Left ventricle myocardium superior (tissue), 1 donor: Measurements from ENCODE around the gene FAM76B. TPM values are rescaled to one million over a fixed set of nuclear protein-coding genes. Genes with fewer than 3 reads are reported as not detected.

Experiments used
- ATAC-seq: fragments of 200-7000 bp; cut with Tn5 transposase; one replicate; pipeline ENCODE4 v1.9.1; 2020; ENCODE audit warnings: mild to moderate bottlenecking, moderate library complexity
- DNase-seq: peaks from one replicate; pipeline ENCODE4 v3.0.0-alpha.2; 2020
- intact Hi-C: fragments of 100-400 bp; cut with micrococcal nuclease; formaldehyde crosslinking; loops from one replicate; pipeline ENCODE4 v1.11.0; 2022
- total RNA-seq: library from RNA; stranded (reverse); fragmentation: NEBNext Ultra II Directional; extraction: Animal tissue kit (Norgen Biotek cat#: 25700); gene quantifications from one replicate; pipeline ENCODE4 v1.2.1, GENCODE V29; 2021
- donor health status: DM: no; HTN: yes; CAD: no; lungs with severe emphysema.

Gene FAM76B
- total RNA-seq, 1 donor from 2014 or later = 7.1 TPM

- intact Hi-C loops = no loop called here
- ATAC-seq = no peak
These were observed 4.5 kb upstream of the FAM76B start for GRCh38 chr11:95794086-95794485.

GRCh38 chr11:95793116-95793515 lies 3.5 kb upstream of the FAM76B start:
- ATAC-seq = no peak
- intact Hi-C loops = no loop called here
- no peak for DNase-seq

More at GRCh38 chr11:95794086-95794485, 4.5 kb upstream of the FAM76B start:
- no peak for DNase-seq

GRCh38 chr11:95792700-95793099 lies 3.1 kb upstream of the FAM76B start:
- no peak for DNase-seq
- no peak for ATAC-seq
- intact Hi-C loops = no loop called here

GRCh38 chr11:95792200-95792599 lies 2.6 kb upstream of the FAM76B start:
- DNase-seq (no peak), ATAC-seq (no peak)
- intact Hi-C loops = no loop called here

GRCh38 chr11:95791709-95792033 lies 2.1 kb upstream of the FAM76B start:
- intact Hi-C loops = no loop called here

GRCh38 chr11:95790933-95791708 lies 1.5 kb upstream of the FAM76B start:
- intact Hi-C loops = no loop called here
- peak; percentile 3 for ATAC-seq
- DNase-seq = peak; percentile 59

More at GRCh38 chr11:95791709-95792033, 2.1 kb upstream of the FAM76B start:
- DNase-seq = no peak
- no peak for ATAC-seq

- intact Hi-C loops = no loop called here
- ATAC-seq (peak; percentile 91), DNase-seq (peak; percentile 91)
These were observed 746 bp upstream of the FAM76B start, which contains the start of gene CEP57 for GRCh38 chr11:95790123-95790932. CEP57 (plus strand) TSS chr11:95790498; CDS start chr11:95790699, 201 bp downstream.

GRCh38 chr11:95788921-95789505 lies 569 bp downstream of the FAM76B start:
- ATAC-seq (no peak), DNase-seq (peak; percentile 19)
- intact Hi-C loops = no loop called here

- ATAC-seq (no peak), DNase-seq (no peak)
- intact Hi-C loops = no loop called here
These were observed 9.0 kb downstream of the FAM76B start for GRCh38 chr11:95780544-95780943.

GRCh38 chr11:95778699-95779098 lies 10.9 kb downstream of the FAM76B start:
- DNase-seq (no peak), ATAC-seq (no peak)
- intact Hi-C loops = no loop called here

- ATAC-seq (no peak), DNase-seq (no peak)
- intact Hi-C loops = no loop called here
These were observed 12.7 kb downstream of the FAM76B start for GRCh38 chr11:95776859-95777258.

GRCh38 chr11:95768521-95768920 lies 21.1 kb downstream of the FAM76B start:
- no peak for DNase-seq
- intact Hi-C loops = no loop called here
- no peak for ATAC-seq

- no peak for DNase-seq
These were observed 22.1 kb downstream of the FAM76B start for GRCh38 chr11:95767498-95767897.

GRCh38 chr11:95766701-95767100 lies 22.9 kb downstream of the FAM76B start:
- intact Hi-C loops = no loop called here
- no peak for DNase-seq
- no peak for ATAC-seq

More at GRCh38 chr11:95767498-95767897, 22.1 kb downstream of the FAM76B start:
- ATAC-seq = peak; percentile 48
- intact Hi-C loops = no loop called here

GRCh38 chr11:95764267-95764898 lies 25.2 kb downstream of the FAM76B start:
- DNase-seq = no peak
- ATAC-seq = peak; percentile 51
- intact Hi-C loops = loop anchor here (2.0 kb wide), 1 partner anchor 610 kb away; no protein-coding TSS in a partner anchor

- intact Hi-C loops = no loop called here
- ATAC-seq = no peak
These were observed 27.0 kb downstream of the FAM76B start for GRCh38 chr11:95762534-95762933.

GRCh38 chr11:95760941-95761340 lies 28.6 kb downstream of the FAM76B start:
- no peak for ATAC-seq
- intact Hi-C loops = no loop called here
- no peak for DNase-seq

More at GRCh38 chr11:95762534-95762933, 27.0 kb downstream of the FAM76B start:
- DNase-seq = no peak

- ATAC-seq = no peak
- DNase-seq = no peak
- intact Hi-C loops = no loop called here
These were observed 38.1 kb downstream of the FAM76B start for GRCh38 chr11:95751515-95751914.

- no peak for DNase-seq
- no peak for ATAC-seq
- intact Hi-C loops = no loop called here
These were observed 39.5 kb downstream of the FAM76B start for GRCh38 chr11:95750101-95750500.
